ENCODE data around the gene TECTB.

Gene TECTB

GRCh38 chr10:112348759-112349158 is 65.6 kb downstream of the TECTB start:
- DNase-seq, result no peak

GRCh38 chr10:112349521-112350085 is 66.4 kb downstream of the TECTB start:
- DNase-seq, result no peak

GRCh38 chr10:112351146-112351545 is 67.9 kb downstream of the TECTB start:
- no peak for DNase-seq

GRCh38 chr10:112352044-112352443 is 68.8 kb downstream of the TECTB start:
- no peak for DNase-seq

GRCh38 chr10:112353046-112353445 is 69.8 kb downstream of the TECTB start:
- no peak for DNase-seq
